CD4-positive, alpha-beta T cell treated with Interleukin-1 beta for 1 hour (primary cell): ENCODE results near the gene ZNF469.

Experiments
- DNase-seq, 2 donors: peaks; one replicate each; pipeline ENCODE4 v3.0.0-alpha.2; 2020 to 2022

The ZNF469 gene, protein sequence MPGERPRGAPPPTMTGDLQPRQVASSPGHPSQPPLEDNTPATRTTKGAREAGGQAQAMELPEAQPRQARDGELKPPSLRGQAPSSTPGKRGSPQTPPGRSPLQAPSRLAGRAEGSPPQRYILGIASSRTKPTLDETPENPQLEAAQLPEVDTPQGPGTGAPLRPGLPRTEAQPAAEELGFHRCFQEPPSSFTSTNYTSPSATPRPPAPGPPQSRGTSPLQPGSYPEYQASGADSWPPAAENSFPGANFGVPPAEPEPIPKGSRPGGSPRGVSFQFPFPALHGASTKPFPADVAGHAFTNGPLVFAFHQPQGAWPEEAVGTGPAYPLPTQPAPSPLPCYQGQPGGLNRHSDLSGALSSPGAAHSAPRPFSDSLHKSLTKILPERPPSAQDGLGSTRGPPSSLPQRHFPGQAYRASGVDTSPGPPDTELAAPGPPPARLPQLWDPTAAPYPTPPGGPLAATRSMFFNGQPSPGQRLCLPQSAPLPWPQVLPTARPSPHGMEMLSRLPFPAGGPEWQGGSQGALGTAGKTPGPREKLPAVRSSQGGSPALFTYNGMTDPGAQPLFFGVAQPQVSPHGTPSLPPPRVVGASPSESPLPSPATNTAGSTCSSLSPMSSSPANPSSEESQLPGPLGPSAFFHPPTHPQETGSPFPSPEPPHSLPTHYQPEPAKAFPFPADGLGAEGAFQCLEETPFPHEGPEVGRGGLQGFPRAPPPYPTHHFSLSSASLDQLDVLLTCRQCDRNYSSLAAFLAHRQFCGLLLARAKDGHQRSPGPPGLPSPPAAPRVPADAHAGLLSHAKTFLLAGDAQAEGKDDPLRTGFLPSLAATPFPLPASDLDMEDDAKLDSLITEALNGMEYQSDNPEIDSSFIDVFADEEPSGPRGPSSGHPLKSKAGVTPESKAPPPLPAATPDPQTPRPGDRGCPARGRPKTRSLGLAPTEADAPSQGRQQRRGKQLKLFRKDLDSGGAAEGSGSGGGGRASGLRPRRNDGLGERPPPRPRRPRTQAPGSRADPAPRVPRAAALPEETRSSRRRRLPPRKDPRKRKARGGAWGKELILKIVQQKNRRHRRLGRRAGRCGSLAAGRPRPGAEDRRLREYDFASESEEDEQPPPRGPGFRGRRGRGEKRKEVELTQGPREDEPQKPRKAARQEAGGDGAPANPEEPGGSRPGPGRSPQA (N-terminal part only)

DNA sequence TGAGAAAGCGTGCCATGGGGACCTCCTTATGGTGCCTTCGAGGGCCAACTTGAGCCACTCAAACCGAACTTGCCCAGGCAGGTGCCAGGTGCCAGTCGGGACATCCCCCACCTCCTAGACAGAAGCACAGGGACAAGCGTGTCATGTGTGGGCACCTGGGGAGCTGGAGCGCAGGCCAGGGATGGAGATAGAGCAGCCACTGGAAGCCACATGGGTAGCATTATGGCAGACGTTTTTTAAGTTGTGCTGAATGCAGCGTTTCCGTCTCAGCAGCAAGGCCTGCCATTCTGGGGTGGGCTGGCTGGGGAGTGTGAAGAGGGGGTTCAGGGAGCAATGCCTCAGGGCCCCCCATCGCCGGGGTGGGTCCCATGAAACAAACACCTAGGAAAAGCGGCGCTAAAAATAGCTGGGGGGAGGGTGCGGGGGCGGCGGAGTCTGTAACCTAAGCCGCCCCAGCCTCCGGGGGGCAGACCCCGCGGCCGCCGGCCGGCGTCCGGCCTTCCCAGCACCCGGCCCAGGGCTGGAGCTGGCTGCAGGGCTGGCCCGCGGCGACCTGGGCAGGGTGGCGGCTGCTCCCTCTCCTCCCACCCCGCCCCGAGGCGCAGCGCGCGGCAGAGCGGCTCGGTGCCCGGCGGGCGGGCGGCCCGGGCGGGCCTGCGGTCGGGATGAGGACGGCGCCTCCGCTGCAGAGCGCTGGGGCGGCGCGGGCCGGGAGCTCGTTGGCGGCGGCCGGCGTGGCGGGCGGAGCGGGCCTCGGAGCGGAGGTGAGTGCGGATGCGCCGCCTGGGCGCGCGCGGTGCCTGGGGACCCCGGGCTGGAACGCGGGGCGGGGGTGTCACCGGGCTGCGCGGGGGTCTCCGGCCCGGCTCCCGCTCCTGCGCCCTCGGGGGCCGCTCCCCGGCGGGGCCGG, at the start of gene ZNF469:
Gene ZNF469, plus strand, starts transcription at position 469 of the 910 bp plus-strand sequence. CDS start 44,512 bp downstream, outside the sequence.
- DNase-seq: no peak

DNA sequence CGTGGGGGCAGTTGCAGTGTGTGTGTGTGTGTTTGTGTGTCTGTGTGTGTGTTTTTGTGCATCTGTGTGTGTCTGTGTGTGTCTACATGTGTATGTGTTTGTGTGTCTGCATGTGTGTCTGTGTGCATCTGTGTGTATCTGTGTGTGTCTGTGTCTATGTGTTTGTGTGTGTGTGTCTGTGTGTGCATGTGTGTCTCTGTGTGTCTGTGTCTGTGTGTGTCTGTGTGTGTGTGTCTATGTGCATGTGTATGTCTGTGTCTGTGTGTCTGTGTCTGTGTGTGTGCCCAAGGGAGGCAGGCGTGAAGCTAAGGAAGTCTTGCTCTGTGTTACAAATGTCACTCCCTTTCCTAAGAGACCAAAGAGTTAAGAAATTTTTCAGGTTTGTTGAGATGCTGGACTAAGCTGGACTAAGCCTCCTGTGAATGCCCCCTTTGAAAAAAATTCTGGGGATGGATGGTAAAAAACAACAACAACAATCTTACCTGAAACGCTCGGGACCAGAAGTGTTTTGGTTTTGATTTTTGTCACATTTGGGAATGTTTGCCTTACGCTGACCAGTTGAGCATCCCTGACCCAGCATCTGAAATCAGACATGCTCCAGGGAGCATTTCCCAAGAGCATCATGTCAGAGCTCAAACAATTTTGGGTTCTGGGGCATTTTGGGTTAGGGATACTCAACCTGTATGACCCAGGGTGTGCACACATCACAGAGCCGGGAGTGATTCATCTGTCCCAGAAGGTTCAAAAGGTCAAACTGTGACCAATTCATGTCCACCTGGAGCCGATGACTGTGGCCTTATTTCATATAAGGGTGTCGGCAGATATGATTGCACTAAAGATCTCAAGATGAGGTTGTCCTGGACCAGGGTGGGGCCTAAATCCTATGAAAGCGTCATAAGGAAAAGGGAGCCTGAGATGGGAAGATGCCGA, 48.6 kb upstream of the ZNF469 start:
- no peak for DNase-seq

DNA sequence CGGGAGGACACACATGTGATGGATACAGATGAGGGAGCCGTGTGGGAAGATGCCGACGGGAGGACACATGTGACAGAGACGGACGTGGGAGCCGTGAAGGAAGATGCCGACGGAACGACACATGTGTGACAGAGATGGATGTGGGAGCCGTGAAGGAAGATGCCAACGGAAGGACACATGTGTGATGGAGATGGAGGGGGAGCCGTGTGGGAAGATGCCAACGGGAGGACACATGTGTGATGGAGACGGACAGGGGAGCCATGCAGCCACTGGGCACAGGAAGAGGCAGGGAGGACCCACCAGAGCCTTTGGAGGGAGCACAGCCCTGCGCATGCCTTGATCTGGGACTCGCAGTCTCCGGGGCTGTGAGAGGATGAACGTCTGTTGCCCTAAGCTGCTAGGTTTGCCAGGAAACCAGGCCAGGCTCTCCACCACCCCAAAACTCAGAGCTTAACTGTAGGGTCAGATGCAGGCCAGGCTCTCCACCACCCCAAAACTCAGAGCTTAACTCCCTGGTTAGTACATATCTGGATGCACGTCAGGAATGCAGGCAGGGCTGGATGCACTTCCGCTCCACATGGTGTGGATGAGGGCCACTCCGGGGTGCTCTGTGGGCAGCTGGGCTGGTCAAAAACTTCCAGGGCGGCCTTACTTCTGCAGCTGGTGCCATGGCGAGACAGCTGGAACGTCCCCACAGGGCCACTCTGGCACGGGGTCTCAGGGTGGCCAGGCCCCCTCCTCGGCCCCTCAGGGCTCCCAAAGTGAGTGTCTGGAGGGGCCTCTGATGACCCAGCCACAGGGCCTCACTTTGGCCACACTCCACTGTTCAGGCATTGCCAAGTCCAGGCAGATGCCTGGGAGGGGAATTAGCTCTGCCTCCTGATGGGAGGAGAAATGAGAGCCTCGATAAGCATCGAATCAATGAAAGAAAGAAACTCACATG, 47.7 kb upstream of the ZNF469 start:
- no peak for DNase-seq

DNA sequence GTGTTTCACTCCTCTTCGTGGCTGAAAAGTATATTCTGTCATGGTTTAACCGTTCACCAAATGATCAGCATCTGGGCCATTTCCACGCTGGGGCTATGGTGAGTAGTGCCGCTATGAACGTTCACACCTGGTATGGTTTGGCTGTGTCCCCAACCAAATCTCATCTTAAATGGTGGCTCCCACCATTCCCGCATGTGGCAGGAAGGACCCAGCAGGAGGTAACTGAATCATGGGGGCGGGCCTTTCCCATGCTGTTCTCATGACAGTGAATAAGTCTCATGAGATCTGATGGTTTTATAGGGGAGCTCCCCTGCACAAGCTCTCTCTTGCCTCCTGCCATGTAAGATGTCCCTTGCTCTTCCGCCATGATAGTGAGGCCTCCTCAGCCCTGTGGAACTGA, 45.7 kb upstream of the ZNF469 start:
- DNase-seq: no peak

DNA sequence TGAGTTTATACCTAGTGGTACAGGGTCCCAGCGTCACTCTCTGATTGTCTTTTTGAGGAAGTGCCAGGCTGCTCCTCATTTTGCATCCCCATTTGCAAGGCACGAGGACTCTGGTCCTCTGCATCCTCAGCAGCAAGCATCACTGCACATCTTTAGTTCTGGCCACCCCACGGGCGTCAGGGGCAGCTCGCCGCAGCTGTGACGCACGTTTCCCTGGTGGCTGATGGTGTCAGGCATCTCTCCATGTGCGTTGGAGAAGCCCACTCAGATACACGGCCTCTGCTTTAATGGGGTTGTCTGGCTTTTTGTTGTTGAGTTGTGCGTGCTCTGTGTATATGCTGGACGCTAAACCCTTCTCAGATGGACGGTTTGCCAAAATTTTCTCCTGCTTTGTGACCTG, 45.2 kb upstream of the ZNF469 start:
- DNase-seq: no peak

DNA sequence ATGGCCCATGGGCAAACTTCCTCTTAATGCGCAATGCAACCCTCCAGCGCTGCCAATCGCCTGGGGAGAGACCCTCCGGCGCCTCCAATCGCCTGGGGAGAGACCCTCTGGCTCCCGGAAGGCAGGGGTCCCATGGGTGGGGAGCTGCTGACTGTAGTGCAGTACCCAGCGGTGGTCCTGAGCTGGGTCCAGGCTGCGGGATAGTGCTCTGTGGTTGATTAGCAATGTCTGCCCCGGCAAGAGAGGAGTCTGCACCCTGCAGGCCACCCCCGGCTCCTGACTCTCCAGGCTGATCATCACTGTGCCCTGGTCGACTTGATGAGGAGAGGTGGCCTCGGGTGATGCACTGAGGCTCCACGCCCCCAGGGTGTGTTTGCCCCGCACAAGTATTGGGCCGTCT, 44.6 kb upstream of the ZNF469 start:
- DNase-seq: no peak

DNA sequence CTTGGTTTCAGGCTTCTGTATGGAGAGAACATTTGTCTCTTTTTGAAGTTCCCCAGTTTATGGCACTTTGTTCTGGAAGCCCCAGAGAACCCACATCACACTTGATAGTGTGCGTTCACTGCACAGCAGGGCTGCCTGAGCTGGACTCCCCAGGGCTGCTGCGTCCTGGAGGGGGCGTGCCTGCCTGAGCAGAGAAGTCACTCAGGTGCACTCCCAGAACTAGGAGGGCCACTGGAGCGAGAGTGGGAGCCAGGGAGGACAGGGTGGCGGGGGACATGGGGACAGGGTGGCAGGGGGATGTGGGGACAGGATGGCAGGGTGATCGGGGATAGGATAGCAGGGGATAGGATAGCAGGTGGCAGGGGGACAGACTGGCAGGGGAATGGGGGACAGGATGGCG, 43.9 kb upstream of the ZNF469 start:
- DNase-seq: no peak

DNA sequence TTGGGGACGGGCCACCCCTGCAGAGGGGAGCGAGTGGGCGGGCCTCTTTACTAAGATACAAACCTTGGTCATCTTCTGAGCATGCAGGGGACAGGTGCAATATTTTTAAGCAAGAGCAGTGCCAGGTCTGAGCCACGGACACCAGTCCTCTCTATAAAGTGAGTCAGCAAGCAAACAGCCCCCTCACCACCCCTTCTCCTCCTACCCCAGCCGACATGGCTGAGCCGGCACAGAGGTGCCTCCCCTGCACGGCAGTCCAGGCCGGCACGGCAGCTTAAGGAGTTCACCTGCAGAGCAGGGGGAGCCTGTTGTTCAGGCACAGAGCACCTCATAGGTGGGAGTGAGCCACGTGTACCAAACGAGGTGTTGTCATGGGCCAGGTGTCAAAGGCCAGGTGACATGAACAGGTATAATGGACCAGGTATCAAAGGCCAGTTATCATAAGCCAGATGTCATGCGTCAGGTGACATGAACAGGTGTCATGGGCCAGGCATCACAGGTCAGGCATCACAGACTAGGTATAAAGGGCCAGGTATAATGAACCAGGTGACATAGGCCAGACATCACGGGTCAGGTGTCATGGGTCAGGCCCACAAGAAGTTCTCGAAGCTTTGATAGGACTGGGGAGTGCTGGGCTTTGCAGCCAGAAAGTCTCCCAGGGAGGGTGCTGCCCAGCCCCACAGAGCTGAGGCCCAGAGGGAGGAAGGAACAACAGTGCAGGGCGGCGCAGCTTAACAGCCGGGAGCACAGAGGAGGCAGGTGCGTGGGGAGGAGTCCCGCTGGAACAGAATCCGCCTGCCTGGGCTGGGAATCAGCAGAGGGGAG, 42.6 kb upstream of the ZNF469 start:
- no peak for DNase-seq

DNA sequence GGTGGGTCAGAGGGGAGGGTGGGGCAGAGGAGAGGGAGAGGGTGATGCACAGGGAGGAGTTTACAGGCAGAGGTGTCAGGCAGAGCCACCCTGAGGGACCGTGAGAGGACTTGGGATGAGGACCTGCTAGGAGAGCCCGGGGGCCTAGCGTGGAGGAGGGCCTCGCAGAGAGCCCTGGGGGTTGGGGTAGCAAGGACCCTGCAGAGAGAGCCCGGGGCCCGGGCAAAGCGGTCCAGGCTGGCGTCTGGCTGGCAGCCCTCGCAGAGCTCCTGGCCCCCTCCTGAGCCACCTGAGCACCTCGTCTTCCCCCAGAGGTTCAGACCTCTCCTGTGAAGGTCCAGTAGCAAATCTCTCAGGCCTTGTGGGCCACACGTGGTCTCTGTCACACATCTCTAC, 42.0 kb upstream of the ZNF469 start:
- no peak for DNase-seq

DNA sequence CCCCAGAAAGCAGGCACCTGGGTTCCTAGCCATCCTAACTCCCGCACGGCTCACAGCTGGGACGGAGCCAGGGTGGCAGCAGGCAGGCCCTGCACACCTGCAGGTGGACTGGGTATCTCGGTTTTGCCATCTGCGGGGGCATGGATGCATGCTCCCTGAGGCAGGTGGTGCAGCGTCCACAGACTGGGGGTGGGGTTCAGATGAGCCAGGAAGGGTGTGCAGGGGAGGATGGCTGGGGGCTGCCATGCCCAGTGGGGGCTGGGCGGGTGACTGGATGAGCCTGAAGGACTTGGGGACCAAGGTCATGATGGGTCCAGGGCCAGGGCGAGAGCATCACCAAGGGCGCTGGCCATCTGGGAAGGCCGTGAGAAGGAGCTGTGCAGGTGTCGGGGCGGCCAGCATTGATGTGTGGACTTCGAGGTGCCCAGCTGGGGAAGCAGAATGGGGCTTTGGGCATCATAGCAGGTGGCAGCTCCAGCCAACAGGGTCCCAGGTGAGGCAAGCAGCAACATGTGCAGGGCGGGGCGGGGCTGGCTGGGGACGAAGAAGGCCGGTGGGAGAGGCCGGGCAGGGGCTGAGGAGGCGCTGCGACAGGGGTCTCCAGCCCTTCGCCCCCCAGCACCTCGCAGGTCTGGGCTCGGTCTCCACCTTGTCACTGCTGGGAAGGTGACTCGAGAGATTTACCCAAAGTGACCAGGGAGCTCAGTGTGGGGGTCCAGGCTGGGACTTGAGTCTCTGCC, 41.0 kb upstream of the ZNF469 start:
- no peak for DNase-seq

DNA sequence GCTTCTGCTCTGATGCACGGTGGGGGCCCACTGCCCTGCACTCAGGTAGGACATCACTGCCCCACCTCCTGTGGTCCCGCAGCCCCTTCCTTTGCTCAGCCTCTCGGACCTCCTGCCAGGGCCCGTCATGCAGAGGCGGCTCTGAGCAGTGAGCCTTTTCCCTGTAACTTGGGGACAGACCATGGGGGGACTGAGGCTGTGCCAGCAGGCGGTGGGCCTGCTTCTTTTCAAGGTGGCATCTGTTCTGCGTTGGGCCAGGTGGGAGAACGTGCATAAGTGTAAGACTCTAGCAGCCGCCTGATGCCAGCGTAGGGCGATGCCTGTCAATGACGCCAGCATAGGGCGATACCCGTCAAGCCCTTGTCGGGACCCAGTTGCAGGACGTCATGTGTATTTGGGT, 40.3 kb upstream of the ZNF469 start:
- no peak for DNase-seq

DNA sequence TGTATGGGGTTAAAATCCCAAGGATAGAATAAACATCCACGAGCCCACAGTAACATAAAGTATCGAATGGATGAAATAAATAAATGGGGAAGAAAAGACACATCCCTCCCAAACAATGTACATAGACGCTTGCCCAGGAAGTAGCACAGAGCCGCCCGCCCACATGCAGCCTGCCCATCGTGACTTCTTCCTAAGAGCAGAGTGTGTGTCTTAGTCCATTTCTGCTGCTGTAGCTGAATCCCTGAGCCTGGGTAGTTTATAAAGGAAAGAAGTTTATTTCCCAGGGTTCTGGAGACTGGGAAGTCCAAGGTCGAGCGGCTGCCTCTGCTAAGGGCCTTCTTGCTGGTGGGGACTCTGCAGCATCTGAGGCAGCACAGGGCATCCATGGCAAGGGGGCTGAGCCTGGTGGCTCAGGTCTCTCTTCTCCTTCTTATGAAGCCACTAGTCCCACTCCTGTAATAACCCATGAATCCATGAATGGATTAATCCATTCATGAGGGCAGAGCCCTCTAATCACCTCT, 39.4 kb upstream of the ZNF469 start:
- no peak for DNase-seq

DNA sequence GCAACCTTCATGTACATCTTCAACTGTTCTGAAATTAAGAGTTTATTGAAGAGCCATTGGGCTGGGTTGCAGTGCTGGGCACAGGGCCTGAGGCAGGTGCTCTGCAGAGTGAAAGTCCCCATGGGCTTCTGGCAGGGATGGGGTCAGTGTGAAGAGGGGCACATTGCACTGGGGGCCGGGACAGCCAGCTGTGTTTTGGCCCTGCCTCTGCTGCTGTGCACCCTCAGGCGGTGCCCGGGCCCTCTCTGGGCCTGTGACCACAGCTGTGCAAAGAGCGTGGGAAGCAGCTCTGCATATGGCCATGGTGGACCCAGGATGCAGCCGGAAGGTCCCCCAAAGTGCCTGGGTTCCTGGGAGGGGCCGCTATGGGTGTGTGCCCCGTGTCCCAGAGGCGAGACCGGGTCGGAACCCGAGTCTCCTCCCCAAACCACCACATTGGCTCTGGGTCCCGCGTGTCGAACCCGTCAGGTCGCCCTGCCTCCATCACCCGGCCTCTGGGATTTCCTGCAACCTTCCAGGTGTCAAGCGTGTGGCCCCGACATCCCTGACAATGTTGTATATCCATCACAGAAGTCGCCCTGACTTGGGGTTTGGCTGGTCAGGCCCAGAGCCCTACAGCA, 38.2 kb upstream of the ZNF469 start:
- DNase-seq: no peak

DNA sequence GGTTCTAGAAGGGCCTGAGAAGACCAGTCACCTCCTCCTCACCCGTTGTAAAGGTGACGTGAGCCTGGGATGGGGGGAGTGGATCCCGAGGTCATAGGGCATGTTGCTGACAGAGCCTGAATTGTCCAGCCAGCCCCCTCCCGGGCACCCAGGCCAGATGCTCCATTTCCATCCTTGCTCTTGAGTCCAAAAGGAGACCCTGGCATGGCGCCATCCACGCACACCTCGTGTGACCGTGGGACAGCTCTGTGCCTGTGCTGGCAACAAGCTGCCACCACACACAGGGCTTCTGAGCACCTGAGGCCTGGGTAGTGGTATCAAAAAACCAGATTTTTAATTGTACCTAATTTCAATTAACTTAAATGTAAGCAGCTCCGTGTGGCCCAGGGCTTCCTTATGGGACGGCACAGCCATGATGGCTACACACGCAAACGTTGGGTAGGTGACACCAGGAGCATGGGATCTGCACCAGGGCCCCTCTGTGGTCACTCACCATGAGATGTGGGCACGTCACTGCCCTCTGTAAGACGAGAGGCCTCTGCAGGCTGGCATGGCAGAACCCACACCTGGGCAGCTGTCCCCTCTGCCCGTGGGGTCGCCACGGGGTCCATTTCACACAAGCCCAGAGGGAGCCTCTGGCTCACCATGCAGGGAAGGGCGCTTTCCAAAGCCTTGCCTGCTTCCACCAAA, 37.6 kb upstream of the ZNF469 start:
- no peak for DNase-seq

DNA sequence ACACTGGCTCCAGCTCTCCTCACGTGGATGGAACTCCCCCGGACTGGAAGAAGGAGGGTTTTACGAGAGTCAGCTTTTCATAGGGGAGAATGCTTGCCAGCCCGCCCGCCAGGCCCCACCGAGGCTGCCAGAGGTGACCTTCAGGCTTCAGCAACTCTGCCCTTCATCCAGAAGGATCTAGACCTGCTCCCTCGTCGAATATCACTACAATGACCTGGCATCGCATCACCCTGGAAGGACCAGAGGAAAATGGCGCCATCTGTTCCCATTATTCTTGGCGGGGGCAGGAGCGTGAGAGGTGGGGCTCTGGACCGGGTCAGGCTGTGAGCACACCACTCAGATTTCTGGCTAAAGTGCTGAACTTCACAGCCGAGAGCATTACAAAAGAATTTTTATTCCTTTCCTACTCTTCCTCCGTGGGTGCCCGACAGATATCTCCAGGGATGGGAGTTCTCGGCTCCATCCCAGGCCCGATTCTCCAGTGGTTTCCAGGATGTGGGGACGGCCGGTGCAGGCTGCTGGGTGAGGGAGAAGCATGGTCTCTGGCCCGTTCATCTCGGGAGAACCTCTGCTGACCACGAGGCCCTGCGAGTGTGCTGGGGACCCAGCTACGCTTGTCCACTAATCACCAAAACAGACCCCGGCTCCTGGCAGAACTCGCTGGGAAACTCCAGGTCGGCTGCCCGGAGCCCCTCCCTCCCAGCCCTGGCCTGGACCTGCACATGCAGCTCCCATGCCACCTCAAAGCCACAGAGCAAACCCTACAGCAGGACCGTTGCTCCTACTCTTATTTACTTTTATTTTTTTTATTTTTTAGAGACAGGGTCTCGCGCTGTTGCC, 36.8 kb upstream of the ZNF469 start:
- no peak for DNase-seq
